ENCODE results near the gene CCT8L2.
"Not testable (repeated sequence)": the region's sequence is repeated elsewhere in the genome, so short reads cannot be mapped to it uniquely, and the experiment has no call there.

GRCh38 chr22:16559996-16560395 lies 32.6 kb downstream of the CCT8L2 start:
- not testable (repeated sequence) for TF ChIP-seq CTCF (IDR thresholded peaks at IDR 0.05 in 8 of 11, conservative IDR thresholded peaks at IDR 0.05 in 3 of 11); POLR2A (IDR thresholded peaks at IDR 0.05); POLR2AphosphoS5 (IDR thresholded peaks at IDR 0.05)
